Sigmoid colon (tissue), 4 donors: ENCODE measurements around the gene TMEM253.

Experiments used
- POLR2A ChIP-seq, 2 donors: fragments of 450-650 bp; IDR thresholded peaks; one replicate each; pipeline ENCODE4 v1.6.1; 2016; ENCODE audit warnings: antibody characterized with exemption in 2 of 2, mild to moderate bottlenecking in 2 of 2, moderate library complexity in 2 of 2
- POLR2AphosphoS5 ChIP-seq, 4 donors: sonication (generic); formaldehyde crosslinking; IDR thresholded peaks; one replicate each; pipeline ENCODE4 v1.6.1; 2017; ENCODE audit warnings: antibody characterized with exemption in 4 of 4
- TF ChIP-seq, protein P1 (sequence below), 4 experiments: fragments of 450-650 bp in 3 of 4; fragments of 200-600 bp in 1 of 4; IDR thresholded peaks; one replicate each; pipeline ENCODE4 v1.5.1; 2016 to 2019; ENCODE audit warnings: antibody characterized with exemption in 4 of 4, mild to moderate bottlenecking in 3 of 4, moderate library complexity in 2 of 4

DNA sequence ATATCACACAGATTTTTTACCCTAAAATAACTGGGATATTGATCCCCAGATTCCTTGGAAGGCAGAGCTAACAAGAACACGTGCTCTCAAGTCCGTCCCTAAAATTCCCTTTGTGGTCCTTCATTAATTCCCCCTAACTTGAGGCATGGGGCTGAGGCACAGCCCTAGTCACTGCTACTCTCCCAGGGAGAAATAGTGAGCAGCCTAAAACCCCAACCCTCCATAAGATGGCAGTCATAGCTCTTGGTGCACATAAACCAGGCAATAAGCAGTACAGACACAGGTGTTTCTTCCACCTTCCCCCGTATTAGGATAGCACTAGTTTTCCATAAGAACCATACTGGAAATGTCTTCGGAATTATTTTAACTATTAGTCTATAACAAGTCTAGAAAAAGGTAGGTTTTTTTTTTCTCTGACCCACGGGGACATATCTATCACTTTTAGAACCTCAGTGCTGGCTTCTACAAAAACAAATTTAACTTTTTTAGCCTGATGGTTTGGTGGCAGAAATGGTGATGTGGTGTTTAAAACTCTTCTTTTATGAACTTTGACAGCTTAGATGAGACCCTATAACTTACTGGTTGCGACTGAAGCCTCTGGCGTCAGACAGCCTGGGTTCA, 33.9 kb upstream of the TMEM253 start:
- TF ChIP-seq, protein P1, sequence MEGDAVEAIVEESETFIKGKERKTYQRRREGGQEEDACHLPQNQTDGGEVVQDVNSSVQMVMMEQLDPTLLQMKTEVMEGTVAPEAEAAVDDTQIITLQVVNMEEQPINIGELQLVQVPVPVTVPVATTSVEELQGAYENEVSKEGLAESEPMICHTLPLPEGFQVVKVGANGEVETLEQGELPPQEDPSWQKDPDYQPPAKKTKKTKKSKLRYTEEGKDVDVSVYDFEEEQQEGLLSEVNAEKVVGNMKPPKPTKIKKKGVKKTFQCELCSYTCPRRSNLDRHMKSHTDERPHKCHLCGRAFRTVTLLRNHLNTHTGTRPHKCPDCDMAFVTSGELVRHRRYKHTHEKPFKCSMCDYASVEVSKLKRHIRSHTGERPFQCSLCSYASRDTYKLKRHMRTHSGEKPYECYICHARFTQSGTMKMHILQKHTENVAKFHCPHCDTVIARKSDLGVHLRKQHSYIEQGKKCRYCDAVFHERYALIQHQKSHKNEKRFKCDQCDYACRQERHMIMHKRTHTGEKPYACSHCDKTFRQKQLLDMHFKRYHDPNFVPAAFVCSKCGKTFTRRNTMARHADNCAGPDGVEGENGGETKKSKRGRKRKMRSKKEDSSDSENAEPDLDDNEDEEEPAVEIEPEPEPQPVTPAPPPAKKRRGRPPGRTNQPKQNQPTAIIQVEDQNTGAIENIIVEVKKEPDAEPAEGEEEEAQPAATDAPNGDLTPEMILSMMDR (IDR thresholded peaks at IDR 0.05), result no peak
- TF ChIP-seq POLR2A (IDR thresholded peaks at IDR 0.05), result no peak
- TF ChIP-seq POLR2AphosphoS5 (IDR thresholded peaks at IDR 0.05), result no peak
